OCI-LY7 (cell line): ENCODE results near the gene FAM222A.

ENCODE experiments used
- EZH2phosphoT487 ChIP-seq: fragments of 200-600 bp; sonication (generic); IDR thresholded peaks from 2 replicates; pipeline ENCODE4 v1.6.1; 2018; ENCODE audit warnings: low read depth, borderline replicate concordance, mild to moderate bottlenecking, mixed run types, antibody characterized with exemption, low read length, moderate library complexity, mixed read lengths
- TF ChIP-seq, protein P1 (sequence below): fragments of 200-600 bp; sonication (generic); conservative IDR thresholded peaks from 2 replicates; pipeline ENCODE4 v1.5.1; 2014; ENCODE audit warnings: mild to moderate bottlenecking, antibody characterized with exemption, low read length, moderate library complexity, mixed read lengths

- TF ChIP-seq, protein P1, sequence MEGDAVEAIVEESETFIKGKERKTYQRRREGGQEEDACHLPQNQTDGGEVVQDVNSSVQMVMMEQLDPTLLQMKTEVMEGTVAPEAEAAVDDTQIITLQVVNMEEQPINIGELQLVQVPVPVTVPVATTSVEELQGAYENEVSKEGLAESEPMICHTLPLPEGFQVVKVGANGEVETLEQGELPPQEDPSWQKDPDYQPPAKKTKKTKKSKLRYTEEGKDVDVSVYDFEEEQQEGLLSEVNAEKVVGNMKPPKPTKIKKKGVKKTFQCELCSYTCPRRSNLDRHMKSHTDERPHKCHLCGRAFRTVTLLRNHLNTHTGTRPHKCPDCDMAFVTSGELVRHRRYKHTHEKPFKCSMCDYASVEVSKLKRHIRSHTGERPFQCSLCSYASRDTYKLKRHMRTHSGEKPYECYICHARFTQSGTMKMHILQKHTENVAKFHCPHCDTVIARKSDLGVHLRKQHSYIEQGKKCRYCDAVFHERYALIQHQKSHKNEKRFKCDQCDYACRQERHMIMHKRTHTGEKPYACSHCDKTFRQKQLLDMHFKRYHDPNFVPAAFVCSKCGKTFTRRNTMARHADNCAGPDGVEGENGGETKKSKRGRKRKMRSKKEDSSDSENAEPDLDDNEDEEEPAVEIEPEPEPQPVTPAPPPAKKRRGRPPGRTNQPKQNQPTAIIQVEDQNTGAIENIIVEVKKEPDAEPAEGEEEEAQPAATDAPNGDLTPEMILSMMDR, result no peak
- no peak for TF ChIP-seq EZH2phosphoT487
Observed at GRCh38 chr12:109798691-109799090, 85.1 kb downstream of the FAM222A start.
